K562 (cell line): ENCODE measurements around the gene CT45A9. TPM values are rescaled to one million over a fixed set of nuclear protein-coding genes. Genes with fewer than 3 reads are reported as not detected.

Source experiments
- CBFA2T2 ChIP-seq: fragments of 450-650 bp; conservative IDR thresholded peaks from 2 replicates; pipeline ENCODE4 v1.6.1; 2017; ENCODE audit warnings: mild to moderate bottlenecking
- CBX1 ChIP-seq: sonication (generic); IDR thresholded peaks from 2 replicates; pipeline ENCODE4 v1.6.1; 2016; ENCODE audit warnings: antibody characterized with exemption, low read depth, mild to moderate bottlenecking
- CBX3 ChIP-seq, 2 experiments: IDR thresholded peaks; 1 replicate in 1 of 2; 2 replicates in 1 of 2; pipeline ENCODE4 v1.6.1; 2012; ENCODE audit warnings: inconsistent platforms in 2 of 2, low read length in 2 of 2, borderline replicate concordance in 1 of 2, control low read depth in 1 of 2
- CCAR2 ChIP-seq: fragments of 200-400 bp; formaldehyde crosslinking; IDR thresholded peaks from 2 replicates; pipeline ENCODE4 v1.6.1; 2017; ENCODE audit warnings: mild to moderate bottlenecking, low read depth, low read length
- CTBP1 ChIP-seq: fragments of 450-650 bp; IDR thresholded peaks from 2 replicates; pipeline ENCODE4 v1.6.1; 2016; ENCODE audit warnings: borderline replicate concordance
- CXXC5 ChIP-seq: fragments of 250-450 bp; sonication (Bioruptor Pico); IDR thresholded peaks from 2 replicates; pipeline ENCODE4 v1.8.0; 2022; ENCODE audit warnings: inconsistent platforms, mild to moderate bottlenecking, moderate library complexity
- EGR1 ChIP-seq: fragments of 450-650 bp; conservative IDR thresholded peaks from 2 replicates; pipeline ENCODE4 v1.6.1; 2017; ENCODE audit warnings: mild to moderate bottlenecking
- ESRRA ChIP-seq: fragments of 450-650 bp; IDR thresholded peaks from 2 replicates; pipeline ENCODE4 v1.6.1; 2014; ENCODE audit warnings: low read depth, mild to moderate bottlenecking, moderate library complexity, borderline replicate concordance
- EWSR1 ChIP-seq: fragments of 450-650 bp; IDR thresholded peaks from 2 replicates; pipeline ENCODE4 v1.6.1; 2018; ENCODE audit warnings: borderline replicate concordance, mild to moderate bottlenecking, low read depth, moderate library complexity; ENCODE audit not compliant: partially characterized antibody
- FOSL1 ChIP-seq: fragments of 200-800 bp; sonication (Bioruptor generic); conservative IDR thresholded peaks from 2 replicates; pipeline ENCODE4 v1.6.1; 2016; ENCODE audit warnings: missing genetic modification characterization, missing compliant biosample characterization
- HES1 ChIP-seq: fragments of 450-650 bp; IDR thresholded peaks from 2 replicates; pipeline ENCODE4 v1.6.1; 2016; ENCODE audit warnings: low read depth, mild to moderate bottlenecking, moderate library complexity
- RBM39 ChIP-seq: fragments of 200-400 bp; formaldehyde crosslinking; optimal IDR thresholded peaks from 2 replicates; pipeline ENCODE3; 2018; ENCODE audit warnings: low read depth, low read length
- RFX7 ChIP-seq: fragments of 250-450 bp; sonication (Bioruptor Pico); IDR thresholded peaks from 2 replicates; pipeline ENCODE4 v1.5.1; 2021; ENCODE audit warnings: mild to moderate bottlenecking
- SMAD2 ChIP-seq: fragments of 150-350 bp; IDR thresholded peaks from 2 replicates; pipeline ENCODE4 v1.6.1; 2014; ENCODE audit warnings: low read depth, mild to moderate bottlenecking, low read length
- ZBTB40 ChIP-seq, 2 experiments: fragments of 450-650 bp in 1 of 2; sonication (generic) in 1 of 2; formaldehyde crosslinking in 1 of 2; IDR thresholded peaks; 2 replicates each; pipeline versions ENCODE4 v1.7.1 to v1.9.0; 2016 to 2022; ENCODE audit warnings: inconsistent platforms in 1 of 2, mild to moderate bottlenecking in 1 of 2, missing genetic modification reagents in 1 of 2
- ZC3H8 ChIP-seq: fragments of 450-650 bp; IDR thresholded peaks from 2 replicates; pipeline ENCODE4 v1.6.1; 2017
- ZFP1 ChIP-seq: fragments of 450-650 bp; formaldehyde crosslinking; IDR thresholded peaks from 2 replicates; pipeline ENCODE4 v1.4.0; 2020; ENCODE audit warnings: mild to moderate bottlenecking, mixed read lengths
- ZFPM2 ChIP-seq: fragments of 250-450 bp; sonication (Bioruptor Pico); IDR thresholded peaks from 2 replicates; pipeline ENCODE4 v1.5.1; 2022; ENCODE audit warnings: mild to moderate bottlenecking
- ZNF121 ChIP-seq: sonication (generic); formaldehyde crosslinking; conservative IDR thresholded peaks from 2 replicates; pipeline ENCODE4 v1.8.0; 2022; ENCODE audit warnings: missing genetic modification reagents
- ZNF143 ChIP-seq: sonication (generic); formaldehyde crosslinking; IDR thresholded peaks from 2 replicates; pipeline ENCODE4 v1.9.0; 2022; ENCODE audit warnings: mild to moderate bottlenecking, missing genetic modification reagents
- ZNF239 ChIP-seq: fragments of 250-450 bp; sonication (Bioruptor Pico); IDR thresholded peaks from 2 replicates; pipeline ENCODE4 v1.4.0; 2020; ENCODE audit warnings: mild to moderate bottlenecking
- polyA plus RNA-seq, 8 experiments: library from polyadenylated mRNA; depleted of rRNA in 4 of 8; stranded (reverse) in 5 of 8; unstranded in 3 of 8; fragments of >200 nt; fragmentation: Nextera tagmentation in 2 of 8; fragmentation: Illumina TruSeq in 1 of 8; extraction: Ambion mirVana in 2 of 8; extraction: Trizol in 1 of 8; gene quantifications; 2 replicates each; pipeline versions ENCODE4 v1.2.1 to v1.2.3, GENCODE V29; 2011 to 2014; ENCODE audit warnings: inconsistent platforms in 1 of 8, missing spikeins in 1 of 8
- total RNA-seq, 7 experiments: library from RNA; depleted of rRNA in 6 of 7; stranded (reverse); fragments of >200 nt in 6 of 7; fragmentation: Illumina TruSeq in 2 of 7; extraction: Trizol in 2 of 7; gene quantifications; 2 replicates each; pipeline versions ENCODE4 v1.2.1 to v1.2.3, GENCODE V29; 2011 to 2021; ENCODE audit warnings: low replicate concordance in 1 of 7

Gene CT45A9
- total and polyA plus RNA-seq, 9 of the 15 experiments (the other 6 are each of a cell fraction or from before 2014, with no cell fraction given): 6.5 to 27.7 (median 9.6) TPM; not detected in 4

- TF ChIP-seq ESRRA: peak; percentile 78
- TF ChIP-seq CXXC5 (CRISPR knock-in tag): peak; percentile 73
- no peak for TF ChIP-seq CBFA2T2
- TF ChIP-seq CCAR2: 0 out of 2 replicates have a peak, but pooled peaks have one; percentile 48
- TF ChIP-seq ZNF121 (CRISPR knock-in tag): no peak
- TF ChIP-seq ZFPM2 (CRISPR knock-in tag): no peak
- TF ChIP-seq RBM39: no peak
- peak; percentile 98 for TF ChIP-seq CTBP1
- peak; percentile 56; the same call in 1 of the 2 replicates for TF ChIP-seq ZNF143
- 0 out of 2 replicates have a peak, but pooled peaks have one; percentile 27 for TF ChIP-seq FOSL1 (tag)
- no peak for TF ChIP-seq EWSR1
- TF ChIP-seq CBX1: no peak; the same call in 1 of the 2 replicates
- no peak for TF ChIP-seq ZNF239 (CRISPR knock-in tag)
- peak; percentile 61; the same call in 1 of the 2 replicates for TF ChIP-seq HES1
- no peak for TF ChIP-seq RFX7
- TF ChIP-seq EGR1: peak; percentile 13; the same call in 1 of the 2 replicates
- TF ChIP-seq SMAD2: no peak
- peak in 1 of 2 experiments; percentile 44; a peak in 1 of 3 replicates for TF ChIP-seq CBX3 (IDR thresholded peaks at IDR 0.05; ENCODE audit: borderline replicate concordance in 1 of 2, low read length in 2 of 2)
- no peak for TF ChIP-seq ZC3H8
- TF ChIP-seq ZBTB40 (IDR thresholded peaks at IDR 0.05): peak; percentile 65; the same call in 1 of the 2 replicates
- TF ChIP-seq ZBTB40 (CRISPR knock-in tag; IDR thresholded peaks at IDR 0.05): no peak
- TF ChIP-seq ZFP1: no peak
Measured at GRCh38 chrX:135893294-135893817, 21.7 kb upstream of the CT45A9 start, which contains the start of the genes CT45A10 and SAGE1 (continued).
